HL-60 (cell line): ENCODE data around the gene ASTN2.

ENCODE experiments used
- DNase-seq, 2 experiments: peaks; one replicate each; pipeline ENCODE4 v3.0.0-alpha.2; 2010 to 2020; ENCODE audit warnings: low read depth in 1 of 2, low spot score in 1 of 2
- H3K27ac ChIP-seq: fragments of 250-450 bp; sonication (Bioruptor Pico); replicated peaks from 2 replicates; pipeline ENCODE4 v1.5.1; 2020; ENCODE audit warnings: mild to moderate bottlenecking, moderate library complexity
- H3K27me3 ChIP-seq: fragments of 250-450 bp; sonication (Bioruptor Pico); 2 replicates; pipeline ENCODE4 v1.5.1; 2021; ENCODE audit warnings: mild to moderate bottlenecking, moderate library complexity; ENCODE audit not compliant: insufficient read depth, poor library complexity, severe bottlenecking
- H3K4me3 ChIP-seq: replicated peaks from 2 replicates; pipeline ENCODE4 v1.5.1; 2011; ENCODE audit warnings: mild to moderate bottlenecking, control low read depth, low read length; ENCODE audit not compliant: insufficient read depth
- GABPA ChIP-seq: IDR thresholded peaks from 2 replicates; pipeline ENCODE4 v1.6.1; 2012; ENCODE audit warnings: low read depth
- POLR2AphosphoS5 ChIP-seq: IDR thresholded peaks from 2 replicates; pipeline ENCODE4 v1.6.1; 2012; ENCODE audit warnings: low read depth
- SPI1 ChIP-seq: IDR thresholded peaks from 2 replicates; pipeline ENCODE4 v1.6.1; 2012; ENCODE audit warnings: low read depth, mild to moderate bottlenecking, borderline replicate concordance
- TF ChIP-seq, protein P1 (sequence below): IDR thresholded peaks from one replicate; pipeline ENCODE4 v1.5.1; 2011; ENCODE audit warnings: low read length, control low read depth, inconsistent platforms; ENCODE audit not compliant: insufficient read depth
- TF ChIP-seq, protein P2 (sequence below): IDR thresholded peaks from 2 replicates; pipeline ENCODE4 v1.6.1; 2012; ENCODE audit warnings: low read depth; ENCODE audit not compliant: insufficient replicate concordance

Gene ASTN2

DNA sequence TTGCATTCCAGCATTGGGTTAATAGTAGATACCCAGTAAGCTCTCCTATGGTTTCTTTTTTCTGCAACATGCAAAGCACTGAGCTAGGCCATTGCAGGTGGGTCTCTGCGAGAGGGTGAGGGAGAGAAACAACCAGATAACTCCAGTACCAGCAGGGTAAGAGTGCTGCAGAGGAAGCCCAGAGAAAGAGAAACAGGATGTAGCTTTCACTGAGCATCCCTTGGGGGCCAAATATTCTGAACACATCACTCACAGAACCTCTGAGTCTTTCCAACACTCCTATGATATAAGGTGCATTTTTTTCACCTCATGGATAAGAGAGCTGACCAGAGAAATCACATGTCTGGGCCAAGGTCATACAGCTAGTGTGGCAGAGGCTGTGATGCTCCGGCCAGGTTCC is 651.1 kb downstream of the ASTN2 start:
- DNase-seq: no peak
- Histone ChIP-seq H3K27me3 (no peaks in the 10 kb centered on the region), H3K4me3 (no peak overlapping the region), H3K27ac (no peak overlapping the region)
- TF ChIP-seq, protein P1, sequence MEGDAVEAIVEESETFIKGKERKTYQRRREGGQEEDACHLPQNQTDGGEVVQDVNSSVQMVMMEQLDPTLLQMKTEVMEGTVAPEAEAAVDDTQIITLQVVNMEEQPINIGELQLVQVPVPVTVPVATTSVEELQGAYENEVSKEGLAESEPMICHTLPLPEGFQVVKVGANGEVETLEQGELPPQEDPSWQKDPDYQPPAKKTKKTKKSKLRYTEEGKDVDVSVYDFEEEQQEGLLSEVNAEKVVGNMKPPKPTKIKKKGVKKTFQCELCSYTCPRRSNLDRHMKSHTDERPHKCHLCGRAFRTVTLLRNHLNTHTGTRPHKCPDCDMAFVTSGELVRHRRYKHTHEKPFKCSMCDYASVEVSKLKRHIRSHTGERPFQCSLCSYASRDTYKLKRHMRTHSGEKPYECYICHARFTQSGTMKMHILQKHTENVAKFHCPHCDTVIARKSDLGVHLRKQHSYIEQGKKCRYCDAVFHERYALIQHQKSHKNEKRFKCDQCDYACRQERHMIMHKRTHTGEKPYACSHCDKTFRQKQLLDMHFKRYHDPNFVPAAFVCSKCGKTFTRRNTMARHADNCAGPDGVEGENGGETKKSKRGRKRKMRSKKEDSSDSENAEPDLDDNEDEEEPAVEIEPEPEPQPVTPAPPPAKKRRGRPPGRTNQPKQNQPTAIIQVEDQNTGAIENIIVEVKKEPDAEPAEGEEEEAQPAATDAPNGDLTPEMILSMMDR: no peak
- no peak for TF ChIP-seq SPI1
- no peak for TF ChIP-seq POLR2AphosphoS5
- no peak for TF ChIP-seq GABPA
- TF ChIP-seq, protein P2, sequence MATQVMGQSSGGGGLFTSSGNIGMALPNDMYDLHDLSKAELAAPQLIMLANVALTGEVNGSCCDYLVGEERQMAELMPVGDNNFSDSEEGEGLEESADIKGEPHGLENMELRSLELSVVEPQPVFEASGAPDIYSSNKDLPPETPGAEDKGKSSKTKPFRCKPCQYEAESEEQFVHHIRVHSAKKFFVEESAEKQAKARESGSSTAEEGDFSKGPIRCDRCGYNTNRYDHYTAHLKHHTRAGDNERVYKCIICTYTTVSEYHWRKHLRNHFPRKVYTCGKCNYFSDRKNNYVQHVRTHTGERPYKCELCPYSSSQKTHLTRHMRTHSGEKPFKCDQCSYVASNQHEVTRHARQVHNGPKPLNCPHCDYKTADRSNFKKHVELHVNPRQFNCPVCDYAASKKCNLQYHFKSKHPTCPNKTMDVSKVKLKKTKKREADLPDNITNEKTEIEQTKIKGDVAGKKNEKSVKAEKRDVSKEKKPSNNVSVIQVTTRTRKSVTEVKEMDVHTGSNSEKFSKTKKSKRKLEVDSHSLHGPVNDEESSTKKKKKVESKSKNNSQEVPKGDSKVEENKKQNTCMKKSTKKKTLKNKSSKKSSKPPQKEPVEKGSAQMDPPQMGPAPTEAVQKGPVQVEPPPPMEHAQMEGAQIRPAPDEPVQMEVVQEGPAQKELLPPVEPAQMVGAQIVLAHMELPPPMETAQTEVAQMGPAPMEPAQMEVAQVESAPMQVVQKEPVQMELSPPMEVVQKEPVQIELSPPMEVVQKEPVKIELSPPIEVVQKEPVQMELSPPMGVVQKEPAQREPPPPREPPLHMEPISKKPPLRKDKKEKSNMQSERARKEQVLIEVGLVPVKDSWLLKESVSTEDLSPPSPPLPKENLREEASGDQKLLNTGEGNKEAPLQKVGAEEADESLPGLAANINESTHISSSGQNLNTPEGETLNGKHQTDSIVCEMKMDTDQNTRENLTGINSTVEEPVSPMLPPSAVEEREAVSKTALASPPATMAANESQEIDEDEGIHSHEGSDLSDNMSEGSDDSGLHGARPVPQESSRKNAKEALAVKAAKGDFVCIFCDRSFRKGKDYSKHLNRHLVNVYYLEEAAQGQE: no peak

DNA sequence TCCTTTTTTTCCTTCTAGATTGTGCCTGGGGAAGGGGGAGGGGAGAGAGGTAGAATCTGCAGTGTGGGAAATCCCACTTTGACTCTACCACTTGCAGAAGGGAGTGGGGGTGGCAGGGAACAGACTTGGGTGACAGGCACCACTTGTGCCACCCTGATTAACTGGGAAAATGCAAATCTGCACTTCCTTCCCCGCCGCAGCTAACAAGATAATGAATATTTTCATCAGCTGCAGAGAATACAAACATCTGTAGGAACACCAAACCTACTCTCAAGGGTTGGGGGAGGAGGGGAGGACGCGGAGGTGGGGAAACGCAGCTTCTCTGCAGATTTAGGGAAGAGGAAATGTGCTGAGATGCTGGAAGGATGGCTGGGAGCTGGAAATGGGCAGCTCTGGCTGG is 654.2 kb downstream of the ASTN2 start:
- no peak overlapping the region for H3K4me3 ChIP-seq

DNA sequence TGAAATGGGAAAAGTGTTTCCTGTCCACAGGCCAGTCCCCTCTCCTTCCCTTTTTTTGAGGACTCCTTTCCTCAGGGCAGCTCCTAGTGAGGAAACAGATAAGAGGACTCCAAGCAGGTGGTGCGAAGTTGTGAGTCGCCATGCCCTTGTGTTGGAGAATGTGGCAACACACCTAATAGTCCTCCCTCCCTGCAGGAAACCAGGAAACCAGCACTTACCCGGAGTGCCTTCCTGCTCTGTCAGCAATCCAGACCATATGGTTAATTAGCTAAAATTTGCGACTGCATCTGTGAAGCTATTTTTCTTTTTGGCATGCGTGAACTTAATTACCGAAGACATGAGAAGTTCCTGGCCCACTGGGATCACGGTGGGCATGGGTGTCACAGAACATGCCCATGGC is 657.8 kb downstream of the ASTN2 start:
- TF ChIP-seq, protein P2: no peak
- TF ChIP-seq GABPA (no peak), POLR2AphosphoS5 (no peak), SPI1 (no peak)
- TF ChIP-seq, protein P1: no peak
- peaks cover 2% of the 10 kb centered on the region for H3K27me3 ChIP-seq
- no peak overlapping the region for H3K4me3 ChIP-seq
- H3K27ac ChIP-seq: no peak overlapping the region
- DNase-seq: no peak

More for the DNA sequence above, 654.2 kb downstream of the ASTN2 start:
- Histone ChIP-seq H3K27me3 (peaks cover 2% of the 10 kb centered on the region), H3K27ac (no peak overlapping the region)
- no peak for DNase-seq
- no peak for TF ChIP-seq GABPA
- TF ChIP-seq, protein P1: no peak
- no peak for TF ChIP-seq POLR2AphosphoS5
- TF ChIP-seq, protein P2: no peak
